Measurements from ENCODE around the gene ZNF473. TPM values are rescaled to one million over a fixed set of nuclear protein-coding genes. Genes with fewer than 3 reads are reported as not detected.

The ZNF473 gene
- total RNA-seq, 4 donors from 2014 or later: 5.5 to 20.9 (median 11.4) TPM

GRCh38 chr19:50003254-50003788 lies 22.5 kb upstream of the ZNF473 start:
- TF ChIP-seq POLR2AphosphoS5 (IDR thresholded peaks at IDR 0.05): no peak
- no peak for TF ChIP-seq POLR2A (IDR thresholded peaks at IDR 0.05)
- TF ChIP-seq CTCF (IDR thresholded peaks at IDR 0.05): no peak
- no peak for TF ChIP-seq EP300 (IDR thresholded peaks at IDR 0.05)
- ATAC-seq: no peak
- H3K27ac ChIP-seq: peak overlapping the region in 3 of 4 donors; percentile 67 to 84 (median 80)

GRCh38 chr19:50003810-50004419 lies 21.9 kb upstream of the ZNF473 start:
- Histone ChIP-seq H3K4me1 (peaks cover 3 to 45% (median 9%) of the 10 kb centered on the region in 3 donors), H3K27me3 (no peaks in the 10 kb centered on the region), H3K36me3 (peaks cover 0 to 98% of the 10 kb centered on the region in 2 donors), H3K27ac (peak overlapping the region; percentile 55 to 86 (median 82)), H3K4me3 (no peak overlapping the region), H3K9me3 (no peaks in the 10 kb centered on the region)
- ATAC-seq: peak; percentile 88
- TF ChIP-seq POLR2AphosphoS5 (IDR thresholded peaks at IDR 0.05) (peak; percentile 25), POLR2A (IDR thresholded peaks at IDR 0.05) (no peak)
- WGBS, 2 donors (ENCODE audit: low coverage in 1 of 2): 30 to 48% methylated on average over 5 to 7 of the region's 11 CpGs

More at GRCh38 chr19:50003254-50003788, 22.5 kb upstream of the ZNF473 start:
- Histone ChIP-seq H3K27me3 (no peaks in the 10 kb centered on the region), H3K4me3 (no peak overlapping the region), H3K4me1 (peaks cover 3 to 45% (median 9%) of the 10 kb centered on the region in 3 donors), H3K9me3 (no peaks in the 10 kb centered on the region), H3K36me3 (peaks cover 0 to 98% of the 10 kb centered on the region in 2 donors)
- WGBS, 2 donors (ENCODE audit: low coverage in 1 of 2): 84 to 86% methylated on average over 10 to 12 of the region's 17 CpGs

- ATAC-seq: no peak
- peak overlapping the region in 3 of 4 donors; percentile 80 to 86 (median 84) for H3K27ac ChIP-seq
- no peaks in the 10 kb centered on the region for H3K27me3 ChIP-seq
- no peak for TF ChIP-seq POLR2A (IDR thresholded peaks at IDR 0.05)
- no peak for TF ChIP-seq POLR2AphosphoS5 (IDR thresholded peaks at IDR 0.05)
- no peak for TF ChIP-seq CTCF (IDR thresholded peaks at IDR 0.05)
- TF ChIP-seq EP300 (IDR thresholded peaks at IDR 0.05): no peak
- peaks cover 0 to 96% of the 10 kb centered on the region in 2 donors for H3K36me3 ChIP-seq
- WGBS, 2 donors (ENCODE audit: low coverage in 1 of 2): 78 to 92% methylated on average over 4 to 8 of the region's 12 CpGs
- peaks cover 3 to 34% (median 6%) of the 10 kb centered on the region in 3 donors for H3K4me1 ChIP-seq
- no peaks in the 10 kb centered on the region for H3K9me3 ChIP-seq
- H3K4me3 ChIP-seq: no peak overlapping the region
These were observed 20.4 kb upstream of the ZNF473 start for GRCh38 chr19:50005428-50005827.

GRCh38 chr19:50007170-50007569 lies 18.6 kb upstream of the ZNF473 start:
- 90 to 95% methylated on average over 2 to 9 of the region's 10 CpGs for WGBS, 2 donors (ENCODE audit: low coverage in 1 of 2)
- no peaks in the 10 kb centered on the region for H3K9me3 ChIP-seq
- ATAC-seq: no peak

GRCh38 chr19:50007947-50008346 lies 17.9 kb upstream of the ZNF473 start:
- peaks cover 0 to 96% of the 10 kb centered on the region in 2 donors for H3K36me3 ChIP-seq
- no peak for TF ChIP-seq POLR2AphosphoS5 (IDR thresholded peaks at IDR 0.05)
- no peak for TF ChIP-seq EP300 (IDR thresholded peaks at IDR 0.05)
- TF ChIP-seq CTCF (IDR thresholded peaks at IDR 0.05): no peak
- no peak for TF ChIP-seq POLR2A (IDR thresholded peaks at IDR 0.05)

More at GRCh38 chr19:50007170-50007569, 18.6 kb upstream of the ZNF473 start:
- peaks cover 0 to 96% of the 10 kb centered on the region in 2 donors for H3K36me3 ChIP-seq
- no peak overlapping the region for H3K4me3 ChIP-seq
- H3K4me1 ChIP-seq: peaks cover 3 to 31% (median 6%) of the 10 kb centered on the region in 3 donors
- no peak for TF ChIP-seq POLR2A (IDR thresholded peaks at IDR 0.05)
- TF ChIP-seq EP300 (IDR thresholded peaks at IDR 0.05): no peak
- no peak overlapping the region for H3K27ac ChIP-seq
- no peaks in the 10 kb centered on the region for H3K27me3 ChIP-seq

More at GRCh38 chr19:50007947-50008346, 17.9 kb upstream of the ZNF473 start:
- Histone ChIP-seq H3K4me3 (no peak overlapping the region), H3K27me3 (no peaks in the 10 kb centered on the region), H3K9me3 (no peaks in the 10 kb centered on the region), H3K27ac (no peak overlapping the region), H3K4me1 (peaks cover 3 to 24% (median 6%) of the 10 kb centered on the region in 3 donors)
- 93% methylated on average over 2 of the region's 2 CpGs; no CpG with 5 or more reads in 1 of the 2 donors for WGBS, 2 donors (ENCODE audit: low coverage in 1 of 2)
- no peak for ATAC-seq
